OCI-LY3 (cell line): ENCODE data around the gene B3GALT6.

Source experiments
- EZH2phosphoT487 ChIP-seq: fragments of 200-600 bp; shearing (Covaris generic); IDR thresholded peaks from 2 replicates; pipeline ENCODE4 v1.6.1; 2018; ENCODE audit warnings: antibody characterized with exemption, mixed run types, low read depth
- TF ChIP-seq, protein P1 (sequence below): fragments of 200-600, 300-600 bp; sonication (generic); IDR thresholded peaks from 2 replicates; pipeline ENCODE4 v1.5.1; 2014; ENCODE audit warnings: antibody characterized with exemption, low read length, low read depth

DNA sequence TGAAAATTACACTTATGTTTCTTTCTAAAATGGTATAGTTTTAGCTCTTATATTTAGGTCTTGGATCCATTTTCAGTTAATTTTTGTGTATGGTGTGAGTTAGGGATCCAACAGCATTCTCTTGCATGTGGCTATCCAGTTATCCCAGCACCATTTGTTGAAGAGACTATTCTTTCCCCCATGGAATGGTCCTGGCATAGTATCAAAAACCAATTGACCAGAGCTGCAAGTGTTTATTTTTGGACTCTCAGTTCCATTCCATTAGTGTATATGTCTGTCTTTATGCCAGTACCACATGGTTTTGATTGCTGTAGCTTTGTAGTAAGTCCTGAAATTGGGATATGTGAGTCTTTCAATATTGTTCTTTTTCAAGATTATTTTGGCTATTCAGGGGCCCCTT, 44.1 kb upstream of the B3GALT6 start:
- TF ChIP-seq, protein P1, sequence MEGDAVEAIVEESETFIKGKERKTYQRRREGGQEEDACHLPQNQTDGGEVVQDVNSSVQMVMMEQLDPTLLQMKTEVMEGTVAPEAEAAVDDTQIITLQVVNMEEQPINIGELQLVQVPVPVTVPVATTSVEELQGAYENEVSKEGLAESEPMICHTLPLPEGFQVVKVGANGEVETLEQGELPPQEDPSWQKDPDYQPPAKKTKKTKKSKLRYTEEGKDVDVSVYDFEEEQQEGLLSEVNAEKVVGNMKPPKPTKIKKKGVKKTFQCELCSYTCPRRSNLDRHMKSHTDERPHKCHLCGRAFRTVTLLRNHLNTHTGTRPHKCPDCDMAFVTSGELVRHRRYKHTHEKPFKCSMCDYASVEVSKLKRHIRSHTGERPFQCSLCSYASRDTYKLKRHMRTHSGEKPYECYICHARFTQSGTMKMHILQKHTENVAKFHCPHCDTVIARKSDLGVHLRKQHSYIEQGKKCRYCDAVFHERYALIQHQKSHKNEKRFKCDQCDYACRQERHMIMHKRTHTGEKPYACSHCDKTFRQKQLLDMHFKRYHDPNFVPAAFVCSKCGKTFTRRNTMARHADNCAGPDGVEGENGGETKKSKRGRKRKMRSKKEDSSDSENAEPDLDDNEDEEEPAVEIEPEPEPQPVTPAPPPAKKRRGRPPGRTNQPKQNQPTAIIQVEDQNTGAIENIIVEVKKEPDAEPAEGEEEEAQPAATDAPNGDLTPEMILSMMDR, result no peak
- TF ChIP-seq EZH2phosphoT487, result no peak
